NB4 (cell line): ENCODE results near the gene CABP2.

Source experiments
- CTCF ChIP-seq: IDR thresholded peaks from one replicate; pipeline ENCODE4 v1.5.1; 2012; ENCODE audit warnings: low read depth, low read length
- MAX ChIP-seq: IDR thresholded peaks from 2 replicates; pipeline ENCODE4 v1.6.1; 2011; ENCODE audit warnings: low read depth, low read length

- TF ChIP-seq CTCF (no peak), MAX (no peak)
Observed at GRCh38 chr11:67502328-67502979, 20.8 kb downstream of the CABP2 start.
